ENCODE results near the gene PCCA.
"Not testable (repeated sequence)": the region's sequence is repeated elsewhere in the genome, so short reads cannot be mapped to it uniquely, and the experiment has no call there.

PCCA gene

DNA sequence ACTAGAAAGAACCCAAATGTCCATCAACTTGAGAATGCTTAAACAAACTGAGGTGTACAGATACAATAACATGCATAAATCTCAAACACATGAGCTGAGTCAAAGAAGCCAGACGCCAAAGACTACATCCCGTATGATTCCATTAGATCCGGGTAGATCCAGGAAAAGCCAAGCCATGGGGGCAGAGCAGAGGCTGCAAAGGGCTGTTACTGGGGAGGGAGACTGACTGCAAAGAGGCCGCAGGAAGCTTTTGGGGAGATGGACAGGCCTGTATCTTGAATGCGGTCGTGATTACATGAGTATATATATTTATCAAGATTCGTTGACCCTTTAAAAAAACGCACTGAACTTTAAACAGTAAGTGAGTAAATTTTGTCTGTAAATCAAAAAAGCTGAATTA is 471.0 kb downstream of the PCCA start:
- Histone ChIP-seq H3K4me1 (ENCODE audit: control insufficient read depth, insufficient read depth, low read length, unreplicated experiment) (no peaks in the 10 kb centered on the region), H2AFZ (ENCODE audit: low read length, unreplicated experiment) (no peak overlapping the region), H3K4me3 (ENCODE audit: low read depth, low read length) (no peak overlapping the region), H3K79me2 (ENCODE audit: control insufficient read depth, insufficient read depth, low read length, unreplicated experiment) (no peaks in the 10 kb centered on the region), H3K36me3 (ENCODE audit: insufficient read depth, low read length) (no peaks in the 10 kb centered on the region), H3K27ac (ENCODE audit: low read depth, low read length) (no peak overlapping the region), H3K27me3 (ENCODE audit: insufficient read depth, low read length) (no peaks in the 10 kb centered on the region)

GRCh38 chr13:100560498-100561157 is 471.7 kb downstream of the PCCA start:
- Histone ChIP-seq H3K79me2 (ENCODE audit: control insufficient read depth, insufficient read depth, low read length, unreplicated experiment) (no peaks in the 10 kb centered on the region), H3K4me1 (ENCODE audit: control insufficient read depth, insufficient read depth, low read length, unreplicated experiment) (no peaks in the 10 kb centered on the region), H3K4me3 (ENCODE audit: low read depth, low read length) (no peak overlapping the region), H3K27me3 (ENCODE audit: insufficient read depth, low read length) (no peaks in the 10 kb centered on the region), H2AFZ (ENCODE audit: low read length, unreplicated experiment) (no peak overlapping the region), H3K27ac (ENCODE audit: low read depth, low read length) (no peak overlapping the region), H3K36me3 (ENCODE audit: insufficient read depth, low read length) (no peaks in the 10 kb centered on the region)

DNA sequence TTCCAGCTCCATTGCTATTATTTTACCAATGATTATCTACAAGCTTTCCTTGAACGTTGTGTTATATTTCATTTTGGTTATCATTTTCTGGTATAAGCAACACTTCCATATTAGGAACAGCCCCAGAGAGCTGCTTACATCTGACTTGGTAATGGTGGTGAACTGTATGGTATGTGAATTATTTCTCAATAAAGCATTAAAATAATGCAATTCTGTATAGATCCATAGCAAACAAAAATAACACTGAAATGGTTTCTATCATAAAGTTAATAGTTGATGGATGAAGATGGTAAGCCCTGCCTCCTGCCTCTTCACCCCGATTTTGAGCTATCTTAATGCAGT is 472.2 kb downstream of the PCCA start:
- Histone ChIP-seq H3K4me1 (ENCODE audit: control insufficient read depth, insufficient read depth, low read length, unreplicated experiment) (no peaks in the 10 kb centered on the region), H3K27me3 (ENCODE audit: insufficient read depth, low read length) (no peaks in the 10 kb centered on the region), H3K36me3 (ENCODE audit: insufficient read depth, low read length) (no peaks in the 10 kb centered on the region), H3K79me2 (ENCODE audit: control insufficient read depth, insufficient read depth, low read length, unreplicated experiment) (no peaks in the 10 kb centered on the region), H3K27ac (ENCODE audit: low read depth, low read length) (no peak overlapping the region), H3K4me3 (ENCODE audit: low read depth, low read length) (no peak overlapping the region), H2AFZ (ENCODE audit: low read length, unreplicated experiment) (no peak overlapping the region)

DNA sequence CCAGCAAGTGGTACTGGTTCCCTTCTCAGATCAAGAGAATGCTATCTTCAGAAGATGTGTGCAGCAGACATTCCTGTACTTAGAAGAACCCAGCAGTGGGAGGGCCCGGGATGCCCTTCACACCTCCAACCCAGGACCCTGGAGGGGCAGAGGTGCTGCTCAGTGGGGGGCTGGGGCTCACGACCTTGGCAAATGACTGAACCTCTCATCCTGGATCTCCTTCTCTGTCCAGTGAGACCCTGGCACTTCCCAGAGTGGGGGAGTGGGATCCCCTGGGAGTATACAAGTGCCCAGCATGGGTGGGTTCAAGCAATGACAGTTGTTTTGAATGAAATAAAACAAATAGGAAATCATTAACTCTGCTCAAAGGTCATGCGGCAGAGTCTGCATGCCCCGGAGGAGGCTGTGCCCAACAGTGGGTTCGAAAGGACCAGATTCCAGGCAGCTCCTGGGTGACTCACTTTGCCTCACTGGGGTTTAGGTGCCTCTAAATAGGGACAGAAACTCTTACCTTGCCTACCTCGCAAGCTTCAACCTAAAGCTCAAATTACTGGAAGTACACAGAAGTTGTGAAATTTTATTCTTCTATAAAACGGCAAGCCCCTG is 472.8 kb downstream of the PCCA start:
- H3K4me1 ChIP-seq (ENCODE audit: control insufficient read depth, insufficient read depth, low read length, unreplicated experiment) = no peaks in the 10 kb centered on the region
- H2AFZ ChIP-seq (ENCODE audit: low read length, unreplicated experiment) = no peak overlapping the region
- H3K27me3 ChIP-seq (ENCODE audit: insufficient read depth, low read length) = no peaks in the 10 kb centered on the region
- no peak overlapping the region for H3K4me3 ChIP-seq (ENCODE audit: low read depth, low read length)
- no peaks in the 10 kb centered on the region for H3K79me2 ChIP-seq (ENCODE audit: control insufficient read depth, insufficient read depth, low read length, unreplicated experiment)
- no peak overlapping the region for H3K27ac ChIP-seq (ENCODE audit: low read depth, low read length)
- no peaks in the 10 kb centered on the region for H3K36me3 ChIP-seq (ENCODE audit: insufficient read depth, low read length)

DNA sequence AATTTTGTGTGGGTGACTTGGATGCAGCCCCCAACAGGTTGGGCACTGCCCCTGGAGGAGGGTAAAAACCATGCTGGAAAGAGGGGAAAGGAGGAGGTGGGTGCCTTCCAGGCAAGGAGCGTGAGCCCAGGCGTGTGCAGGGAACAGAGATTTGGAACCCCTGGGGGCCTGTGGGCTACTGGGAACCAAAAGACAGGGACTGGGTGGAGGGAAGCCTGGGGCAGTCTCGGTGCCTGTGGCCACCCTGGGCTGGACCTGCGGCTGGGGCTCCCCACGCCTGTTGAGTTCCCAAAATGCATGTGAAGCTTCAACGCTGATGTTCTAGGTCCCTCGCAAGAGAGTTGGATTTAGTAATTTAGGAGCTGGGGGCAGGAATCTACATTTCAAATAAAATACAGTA is 474.9 kb downstream of the PCCA start:
- Histone ChIP-seq H3K4me1 (ENCODE audit: control insufficient read depth, insufficient read depth, low read length, unreplicated experiment) (no peaks in the 10 kb centered on the region), H3K79me2 (ENCODE audit: control insufficient read depth, insufficient read depth, low read length, unreplicated experiment) (no peaks in the 10 kb centered on the region), H2AFZ (ENCODE audit: low read length, unreplicated experiment) (no peak overlapping the region), H3K27ac (ENCODE audit: low read depth, low read length) (no peak overlapping the region), H3K4me3 (ENCODE audit: low read depth, low read length) (no peak overlapping the region), H3K36me3 (ENCODE audit: insufficient read depth, low read length) (no peaks in the 10 kb centered on the region), H3K27me3 (ENCODE audit: insufficient read depth, low read length) (no peaks in the 10 kb centered on the region)

GRCh38 chr13:100564444-100565223 is 475.7 kb downstream of the PCCA start:
- Histone ChIP-seq H3K79me2 (ENCODE audit: control insufficient read depth, insufficient read depth, low read length, unreplicated experiment) (no peaks in the 10 kb centered on the region), H3K4me1 (ENCODE audit: control insufficient read depth, insufficient read depth, low read length, unreplicated experiment) (no peaks in the 10 kb centered on the region), H3K27me3 (ENCODE audit: insufficient read depth, low read length) (no peaks in the 10 kb centered on the region), H3K4me3 (ENCODE audit: low read depth, low read length) (no peak overlapping the region), H3K27ac (ENCODE audit: low read depth, low read length) (no peak overlapping the region), H2AFZ (ENCODE audit: low read length, unreplicated experiment) (no peak overlapping the region), H3K36me3 (ENCODE audit: insufficient read depth, low read length) (no peaks in the 10 kb centered on the region)

- no peaks in the 10 kb centered on the region for H3K4me1 ChIP-seq (ENCODE audit: control insufficient read depth, insufficient read depth, low read length, unreplicated experiment)
- H2AFZ ChIP-seq (ENCODE audit: low read length, unreplicated experiment) = no peak overlapping the region
- H3K27me3 ChIP-seq (ENCODE audit: insufficient read depth, low read length) = no peaks in the 10 kb centered on the region
- H3K79me2 ChIP-seq (ENCODE audit: control insufficient read depth, insufficient read depth, low read length, unreplicated experiment) = no peaks in the 10 kb centered on the region
- H3K4me3 ChIP-seq (ENCODE audit: low read depth, low read length) = no peak overlapping the region
- no peak overlapping the region for H3K27ac ChIP-seq (ENCODE audit: low read depth, low read length)
- no peaks in the 10 kb centered on the region for H3K36me3 ChIP-seq (ENCODE audit: insufficient read depth, low read length)
Measured at GRCh38 chr13:100565286-100565685, 476.4 kb downstream of the PCCA start.

DNA sequence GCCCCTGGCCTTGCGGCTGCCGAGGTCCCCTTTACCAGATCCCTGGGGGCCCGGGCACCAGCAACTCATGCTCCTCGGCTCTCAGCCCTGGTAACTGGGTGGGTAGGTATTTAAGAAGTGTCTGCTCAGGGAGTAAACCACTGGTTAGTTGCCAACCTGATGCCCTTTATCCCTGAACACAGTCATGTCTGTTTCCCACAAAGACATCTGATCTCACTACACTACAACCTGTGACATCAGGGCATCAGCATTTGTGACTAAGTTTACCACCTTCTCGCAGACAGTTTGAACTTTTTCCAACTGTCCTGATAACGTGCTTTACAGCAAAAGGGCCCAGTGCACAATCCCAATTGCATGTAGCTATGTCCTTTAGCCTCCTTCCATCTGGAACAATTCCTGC is 477.6 kb downstream of the PCCA start:
- no peak overlapping the region for H3K4me3 ChIP-seq (ENCODE audit: low read depth, low read length)
- H3K36me3 ChIP-seq (ENCODE audit: insufficient read depth, low read length) = no peaks in the 10 kb centered on the region
- H3K4me1 ChIP-seq (ENCODE audit: control insufficient read depth, insufficient read depth, low read length, unreplicated experiment) = no peaks in the 10 kb centered on the region
- no peaks in the 10 kb centered on the region for H3K79me2 ChIP-seq (ENCODE audit: control insufficient read depth, insufficient read depth, low read length, unreplicated experiment)
- no peak overlapping the region for H2AFZ ChIP-seq (ENCODE audit: low read length, unreplicated experiment)
- no peaks in the 10 kb centered on the region for H3K27me3 ChIP-seq (ENCODE audit: insufficient read depth, low read length)
- no peak overlapping the region for H3K27ac ChIP-seq (ENCODE audit: low read depth, low read length)

DNA sequence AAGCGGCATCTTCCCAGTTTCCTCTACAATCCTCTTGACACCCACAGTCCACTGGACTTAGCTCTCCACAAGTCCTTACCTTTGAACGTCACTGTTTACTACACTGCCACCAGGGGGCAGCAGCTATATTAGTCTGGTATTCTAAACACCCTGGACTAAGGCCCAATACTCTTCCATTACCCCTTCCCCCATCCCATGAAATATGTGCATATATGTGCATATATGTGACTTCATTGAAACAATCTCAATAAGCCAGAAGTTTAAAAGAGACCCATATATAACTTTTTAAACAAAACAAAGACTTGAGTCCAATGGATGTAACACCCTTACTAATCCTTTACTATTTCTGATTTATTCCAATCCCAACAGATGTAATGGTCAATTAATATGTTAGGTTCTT is 484.2 kb downstream of the PCCA start:
- H3K27ac ChIP-seq (ENCODE audit: low read depth, low read length) = no peak overlapping the region
- no peaks in the 10 kb centered on the region for H3K79me2 ChIP-seq (ENCODE audit: control insufficient read depth, insufficient read depth, low read length, unreplicated experiment)
- H3K4me1 ChIP-seq (ENCODE audit: control insufficient read depth, insufficient read depth, low read length, unreplicated experiment) = no peaks in the 10 kb centered on the region
- no peaks in the 10 kb centered on the region for H3K27me3 ChIP-seq (ENCODE audit: insufficient read depth, low read length)
- no peaks in the 10 kb centered on the region for H3K36me3 ChIP-seq (ENCODE audit: insufficient read depth, low read length)
- H3K4me3 ChIP-seq (ENCODE audit: low read depth, low read length) = no peak overlapping the region
- no peak overlapping the region for H2AFZ ChIP-seq (ENCODE audit: low read length, unreplicated experiment)

GRCh38 chr13:100577239-100577638 is 488.3 kb downstream of the PCCA start:
- not testable (repeated sequence) for H3K4me3 ChIP-seq (ENCODE audit: low read depth, low read length); H3K27me3 ChIP-seq (ENCODE audit: insufficient read depth, low read length); H3K79me2 ChIP-seq (ENCODE audit: control insufficient read depth, insufficient read depth, low read length, unreplicated experiment); H3K36me3 ChIP-seq (ENCODE audit: insufficient read depth, low read length); H3K4me1 ChIP-seq (ENCODE audit: control insufficient read depth, insufficient read depth, low read length, unreplicated experiment); H3K27ac ChIP-seq (ENCODE audit: low read depth, low read length); H2AFZ ChIP-seq (ENCODE audit: low read length, unreplicated experiment)
